ENCODE data around the gene CDC16.
"Not testable (repeated sequence)": the region's sequence is repeated elsewhere in the genome, so short reads cannot be mapped to it uniquely, and the experiment has no call there.

CDC16 gene, protein sequence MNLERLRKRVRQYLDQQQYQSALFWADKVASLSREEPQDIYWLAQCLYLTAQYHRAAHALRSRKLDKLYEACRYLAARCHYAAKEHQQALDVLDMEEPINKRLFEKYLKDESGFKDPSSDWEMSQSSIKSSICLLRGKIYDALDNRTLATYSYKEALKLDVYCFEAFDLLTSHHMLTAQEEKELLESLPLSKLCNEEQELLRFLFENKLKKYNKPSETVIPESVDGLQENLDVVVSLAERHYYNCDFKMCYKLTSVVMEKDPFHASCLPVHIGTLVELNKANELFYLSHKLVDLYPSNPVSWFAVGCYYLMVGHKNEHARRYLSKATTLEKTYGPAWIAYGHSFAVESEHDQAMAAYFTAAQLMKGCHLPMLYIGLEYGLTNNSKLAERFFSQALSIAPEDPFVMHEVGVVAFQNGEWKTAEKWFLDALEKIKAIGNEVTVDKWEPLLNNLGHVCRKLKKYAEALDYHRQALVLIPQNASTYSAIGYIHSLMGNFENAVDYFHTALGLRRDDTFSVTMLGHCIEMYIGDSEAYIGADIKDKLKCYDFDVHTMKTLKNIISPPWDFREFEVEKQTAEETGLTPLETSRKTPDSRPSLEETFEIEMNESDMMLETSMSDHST

GRCh38 chr13:114234645-114235421, at the start of gene CDC16:
Gene CDC16, plus strand, starts transcription at chr13:114234897. Its CDS starts 188 bp downstream, at chr13:114235085.
- DNase-seq = peak; percentile 93 to 95

- no peak for DNase-seq
These were observed 49.3 kb upstream of the CDC16 start for GRCh38 chr13:114185182-114185971.

GRCh38 chr13:114194853-114195252, 39.8 kb upstream of the CDC16 start:
- no peak for DNase-seq

DNA sequence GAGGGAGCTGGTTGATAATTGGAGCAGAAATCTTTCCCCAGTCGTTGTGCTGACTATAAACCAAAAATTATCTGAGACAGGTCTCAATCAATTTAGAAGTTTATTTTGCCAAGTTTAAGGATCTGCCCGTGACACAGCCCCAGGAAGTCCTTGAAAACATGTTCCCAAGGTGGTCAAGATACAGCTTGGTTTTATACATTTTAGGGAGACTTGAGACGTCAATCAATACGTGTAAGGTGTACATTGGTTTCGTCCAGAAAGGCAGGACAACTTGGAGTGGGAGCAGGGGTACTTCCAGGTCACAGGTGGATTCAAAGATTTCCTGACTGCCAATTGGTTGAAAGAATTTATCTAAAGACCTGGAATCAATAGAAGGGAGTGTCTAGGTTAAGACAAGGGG, 38.1 kb upstream of the CDC16 start:
- DNase-seq = no peak

- DNase-seq = no peak
These were observed 36.1 kb upstream of the CDC16 start for GRCh38 chr13:114198556-114198955.

GRCh38 chr13:114199526-114199925, 35.2 kb upstream of the CDC16 start:
- DNase-seq = not testable (repeated sequence)

GRCh38 chr13:114199954-114200353, 34.7 kb upstream of the CDC16 start:
- DNase-seq = no peak

GRCh38 chr13:114200399-114200911, 34.2 kb upstream of the CDC16 start:
- no peak for DNase-seq

GRCh38 chr13:114202581-114202980, 32.1 kb upstream of the CDC16 start:
- DNase-seq = no peak

GRCh38 chr13:114203536-114203935, 31.2 kb upstream of the CDC16 start:
- DNase-seq = no peak

GRCh38 chr13:114204894-114205293, 29.8 kb upstream of the CDC16 start:
- no peak for DNase-seq

GRCh38 chr13:114208134-114208533, 26.6 kb upstream of the CDC16 start:
- DNase-seq = no peak

GRCh38 chr13:114211446-114212157, 23.1 kb upstream of the CDC16 start:
- no peak for DNase-seq

- DNase-seq = no peak
These were observed 22.6 kb upstream of the CDC16 start for GRCh38 chr13:114212158-114212495.

DNA sequence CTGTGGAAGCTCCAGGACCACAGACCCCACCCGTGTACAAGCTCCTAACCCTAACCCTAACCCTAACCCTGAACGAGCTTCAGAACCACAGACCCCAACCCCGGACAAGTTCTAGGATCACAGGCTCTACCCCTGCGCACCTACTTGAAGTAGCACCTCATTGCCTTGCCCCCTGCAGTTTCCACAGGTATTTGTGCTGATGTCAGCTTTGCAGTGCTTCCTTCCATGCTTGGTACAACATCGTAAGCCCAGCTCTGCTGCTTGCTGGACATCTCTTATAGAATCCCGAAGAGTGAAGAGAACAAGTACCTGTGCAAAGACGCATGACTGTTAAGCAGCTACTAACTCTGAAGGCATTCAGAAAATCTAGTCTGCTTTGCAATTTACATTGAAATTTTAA, 20.7 kb upstream of the CDC16 start:
- DNase-seq = no peak

DNA sequence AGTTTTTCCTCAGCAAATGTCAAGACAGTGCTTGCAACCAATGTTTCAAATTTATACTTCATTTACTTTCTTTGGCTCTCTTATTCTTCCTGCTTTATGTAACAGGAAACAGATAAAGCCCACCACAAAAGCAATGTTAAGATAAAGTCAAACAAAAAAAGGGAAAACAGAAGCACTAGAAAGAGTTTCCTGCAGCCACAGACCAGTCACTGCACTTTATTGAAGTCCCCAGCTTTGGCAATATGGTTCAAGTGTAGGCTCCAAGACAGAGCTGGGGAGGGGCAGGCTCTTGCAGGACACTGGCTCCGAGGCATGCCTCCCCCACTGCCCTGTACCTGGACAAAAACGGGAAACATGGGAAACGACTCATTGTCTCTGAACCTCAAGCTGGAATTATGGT, 15.3 kb upstream of the CDC16 start:
- no peak for DNase-seq

GRCh38 chr13:114222461-114222968, 12.2 kb upstream of the CDC16 start:
- no peak for DNase-seq

DNA sequence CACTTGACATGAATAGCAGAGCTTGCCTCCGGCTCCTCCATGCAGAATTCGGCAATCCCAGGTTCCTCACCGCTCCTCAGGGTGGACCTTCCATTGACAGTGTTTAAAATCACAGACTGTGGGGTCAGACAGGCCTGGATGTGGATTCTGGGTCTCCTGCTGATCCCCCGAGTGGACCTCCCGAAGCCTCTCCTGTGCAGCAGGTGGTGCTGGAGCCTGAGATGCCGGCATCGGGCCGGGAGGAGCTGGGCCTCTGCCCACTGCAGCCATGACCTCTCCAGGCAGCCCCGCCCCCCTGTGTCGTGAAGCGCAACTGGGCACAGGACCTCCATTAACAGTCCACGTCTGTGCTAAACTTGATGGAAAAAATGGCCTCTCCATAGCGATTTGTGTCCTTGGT, 10.5 kb upstream of the CDC16 start:
- DNase-seq = no peak

DNA sequence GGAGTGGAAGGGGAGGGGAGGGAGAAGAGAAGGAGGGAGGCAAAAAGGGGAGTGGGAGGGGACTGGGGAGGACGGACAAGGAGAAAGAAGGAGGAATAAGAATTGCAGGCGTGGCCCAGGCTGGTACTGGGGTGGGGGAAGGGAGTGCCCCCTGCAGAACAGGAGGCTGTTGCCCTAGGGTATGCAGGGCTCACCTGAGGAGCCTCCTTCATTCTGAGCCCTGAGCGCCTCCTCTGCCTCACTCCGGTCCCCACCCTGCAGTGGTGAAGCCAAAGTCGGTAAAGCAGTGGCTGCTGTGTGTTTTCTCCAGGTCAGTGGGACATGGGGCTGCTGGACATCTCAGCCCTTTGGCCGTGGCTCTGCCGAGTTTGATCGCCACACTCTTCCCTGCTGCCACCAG, 9.1 kb upstream of the CDC16 start:
- DNase-seq = no peak

GRCh38 chr13:114226088-114226487, 8.6 kb upstream of the CDC16 start:
- DNase-seq = no peak

GRCh38 chr13:114226699-114227323, 7.9 kb upstream of the CDC16 start:
- DNase-seq = peak; percentile 74 to 77

Measured in NCI-H2081 (cell line).